ENCODE data around the gene ARHGEF33.

Gene ARHGEF33

DNA sequence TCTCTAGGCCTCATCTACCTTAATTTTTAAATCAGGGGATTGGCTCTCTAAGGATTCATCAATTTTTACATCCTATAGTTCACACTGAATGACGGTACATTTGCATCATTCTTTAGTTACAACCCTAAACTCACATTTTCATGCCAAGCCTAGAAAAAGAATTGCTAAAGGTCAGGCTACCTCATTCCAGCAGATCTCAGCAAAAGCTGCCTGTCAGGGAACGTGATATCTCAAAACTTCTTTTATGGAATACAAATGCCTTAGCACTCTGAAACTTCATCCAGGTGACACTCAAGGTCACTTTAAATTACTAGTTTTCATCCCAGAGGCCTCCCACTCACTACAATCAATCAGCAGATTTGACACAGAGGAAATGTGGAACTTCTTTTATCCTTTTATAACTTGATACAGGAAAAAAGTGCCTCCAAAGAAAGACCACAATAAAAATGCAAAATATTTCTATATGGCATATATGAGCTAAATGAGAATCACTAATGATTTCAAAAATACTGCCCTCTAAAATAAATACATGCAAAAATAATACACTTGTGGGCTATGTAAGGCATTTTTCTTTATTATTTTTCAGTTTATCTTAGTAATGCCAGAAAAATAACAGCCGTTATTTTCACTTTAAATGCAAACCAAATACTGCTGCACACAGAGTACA is 91.5 kb downstream of the ARHGEF33 start:
- POLR2A ChIA-PET = no interaction called here
- no peak overlapping the region for H3K27ac ChIP-seq (ENCODE audit: extremely low read depth, low read depth, low read length)
- peaks cover 5 to 19% of the 10 kb centered on the region in 2 experiments; a peak in 2 of 3 replicates for H3K36me3 ChIP-seq (ENCODE audit: control insufficient read depth in 2 of 2, insufficient read depth in 1 of 2, low read length in 2 of 2)
- H3K4me3 ChIP-seq (ENCODE audit: low read depth, low read length) = no peak overlapping the region
- CTCF ChIA-PET = interaction anchor here (0.6 kb wide), 1 partner anchor 33 kb away, joined by 4 read pairs; no protein-coding TSS in a partner anchor
- H3K4me1 ChIP-seq (ENCODE audit: control insufficient read depth, insufficient read depth, low read length) = no peaks in the 10 kb centered on the region
- TF ChIP-seq SP7 (tag by site-specific recombination; IDR thresholded peaks at IDR 0.05) (peak; percentile 74), ZNF16 (tag by site-specific recombination; IDR thresholded peaks at IDR 0.05; ENCODE audit: low read depth) (no peak)
- TF ChIP-seq, protein P1, sequence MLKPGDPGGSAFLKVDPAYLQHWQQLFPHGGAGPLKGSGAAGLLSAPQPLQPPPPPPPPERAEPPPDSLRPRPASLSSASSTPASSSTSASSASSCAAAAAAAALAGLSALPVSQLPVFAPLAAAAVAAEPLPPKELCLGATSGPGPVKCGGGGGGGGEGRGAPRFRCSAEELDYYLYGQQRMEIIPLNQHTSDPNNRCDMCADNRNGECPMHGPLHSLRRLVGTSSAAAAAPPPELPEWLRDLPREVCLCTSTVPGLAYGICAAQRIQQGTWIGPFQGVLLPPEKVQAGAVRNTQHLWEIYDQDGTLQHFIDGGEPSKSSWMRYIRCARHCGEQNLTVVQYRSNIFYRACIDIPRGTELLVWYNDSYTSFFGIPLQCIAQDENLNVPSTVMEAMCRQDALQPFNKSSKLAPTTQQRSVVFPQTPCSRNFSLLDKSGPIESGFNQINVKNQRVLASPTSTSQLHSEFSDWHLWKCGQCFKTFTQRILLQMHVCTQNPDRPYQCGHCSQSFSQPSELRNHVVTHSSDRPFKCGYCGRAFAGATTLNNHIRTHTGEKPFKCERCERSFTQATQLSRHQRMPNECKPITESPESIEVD (tag by site-specific recombination; IDR thresholded peaks at IDR 0.05) = 0 out of 2 replicates have a peak, but pooled peaks have one; percentile 36
- H3K9me3 ChIP-seq (ENCODE audit: control insufficient read depth, insufficient read depth, low read depth, low read length) = no peaks in the 10 kb centered on the region

DNA sequence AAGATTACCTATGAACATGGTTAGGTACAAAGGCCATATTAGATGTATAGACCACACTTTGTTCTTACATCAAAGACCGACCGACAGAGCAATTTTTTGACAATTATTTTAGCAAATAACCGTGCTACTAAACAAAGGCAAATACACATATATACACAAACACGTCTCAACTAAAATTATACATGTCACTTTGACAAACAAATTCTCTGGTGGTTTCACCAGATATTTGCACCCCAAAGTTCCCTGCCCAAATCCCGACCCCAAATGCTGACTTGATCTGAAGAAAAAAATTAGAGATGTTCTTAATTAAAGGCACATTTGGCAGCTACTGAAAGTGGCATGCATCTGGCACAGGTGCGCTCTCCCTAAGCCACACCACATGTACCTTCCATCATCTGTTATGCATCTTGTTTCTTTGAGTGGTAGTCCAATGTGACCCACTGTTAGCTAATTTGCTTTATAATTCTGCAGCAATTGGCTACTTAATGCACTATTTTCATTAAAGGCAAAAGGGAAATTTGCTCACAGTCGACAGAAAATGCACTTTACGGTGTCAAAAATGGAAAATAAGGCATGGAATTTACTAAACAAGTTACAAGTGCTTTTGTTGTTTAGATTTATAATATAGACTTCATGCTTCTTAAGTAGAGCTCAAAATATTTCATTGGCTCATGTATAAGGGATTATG is 92.1 kb downstream of the ARHGEF33 start:
- CTCF ChIA-PET = no interaction called here
- no peak overlapping the region for H3K4me3 ChIP-seq (ENCODE audit: low read depth, low read length)
- no peak overlapping the region for H3K27ac ChIP-seq (ENCODE audit: extremely low read depth, low read depth, low read length)
- no peaks in the 10 kb centered on the region for H3K9me3 ChIP-seq (ENCODE audit: control insufficient read depth, insufficient read depth, low read depth, low read length)
- POLR2A ChIA-PET = no interaction called here
- peaks cover 5 to 19% of the 10 kb centered on the region in 2 experiments; a peak in 2 of 3 replicates for H3K36me3 ChIP-seq (ENCODE audit: control insufficient read depth in 2 of 2, insufficient read depth in 1 of 2, low read length in 2 of 2)
- TF ChIP-seq ZBTB7A (tag by site-specific recombination; IDR thresholded peaks at IDR 0.05; ENCODE audit: low read depth) (no peak), ZNF138 (tag by site-specific recombination; IDR thresholded peaks at IDR 0.05; ENCODE audit: borderline replicate concordance) (no peak), ZSCAN23 (tag by site-specific recombination; IDR thresholded peaks at IDR 0.05) (no peak), ZBTB21 (tag by site-specific recombination; IDR thresholded peaks at IDR 0.05) (no peak), ZNF140 (tag by site-specific recombination; IDR thresholded peaks at IDR 0.05) (no peak), ZNF660 (tag by site-specific recombination; IDR thresholded peaks at IDR 0.05) (no peak), ZNF48 (tag by site-specific recombination; IDR thresholded peaks at IDR 0.05) (no peak), KLF8 (tag by site-specific recombination; IDR thresholded peaks at IDR 0.05) (no peak), ZSCAN16 (tag by site-specific recombination; IDR thresholded peaks at IDR 0.05) (no peak), ZNF157 (tag by site-specific recombination; IDR thresholded peaks at IDR 0.05) (no peak), ZBTB8A (tag by site-specific recombination; IDR thresholded peaks at IDR 0.05) (no peak), GLIS1 (tag by site-specific recombination; IDR thresholded peaks at IDR 0.05) (no peak), SALL2 (tag by site-specific recombination; IDR thresholded peaks at IDR 0.05; ENCODE audit: borderline replicate concordance) (no peak), ZNF785 (tag by site-specific recombination; IDR thresholded peaks at IDR 0.05) (no peak), YY1 (tag by site-specific recombination; IDR thresholded peaks at IDR 0.05) (no peak), ZNF112 (tag by site-specific recombination; IDR thresholded peaks at IDR 0.05) (no peak)
- TF ChIP-seq, protein P2, sequence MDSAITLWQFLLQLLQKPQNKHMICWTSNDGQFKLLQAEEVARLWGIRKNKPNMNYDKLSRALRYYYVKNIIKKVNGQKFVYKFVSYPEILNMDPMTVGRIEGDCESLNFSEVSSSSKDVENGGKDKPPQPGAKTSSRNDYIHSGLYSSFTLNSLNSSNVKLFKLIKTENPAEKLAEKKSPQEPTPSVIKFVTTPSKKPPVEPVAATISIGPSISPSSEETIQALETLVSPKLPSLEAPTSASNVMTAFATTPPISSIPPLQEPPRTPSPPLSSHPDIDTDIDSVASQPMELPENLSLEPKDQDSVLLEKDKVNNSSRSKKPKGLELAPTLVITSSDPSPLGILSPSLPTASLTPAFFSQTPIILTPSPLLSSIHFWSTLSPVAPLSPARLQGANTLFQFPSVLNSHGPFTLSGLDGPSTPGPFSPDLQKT (IDR thresholded peaks at IDR 0.05; ENCODE audit: borderline replicate concordance, low read depth, low read length) = no peak
- TF ChIP-seq, protein P3, sequence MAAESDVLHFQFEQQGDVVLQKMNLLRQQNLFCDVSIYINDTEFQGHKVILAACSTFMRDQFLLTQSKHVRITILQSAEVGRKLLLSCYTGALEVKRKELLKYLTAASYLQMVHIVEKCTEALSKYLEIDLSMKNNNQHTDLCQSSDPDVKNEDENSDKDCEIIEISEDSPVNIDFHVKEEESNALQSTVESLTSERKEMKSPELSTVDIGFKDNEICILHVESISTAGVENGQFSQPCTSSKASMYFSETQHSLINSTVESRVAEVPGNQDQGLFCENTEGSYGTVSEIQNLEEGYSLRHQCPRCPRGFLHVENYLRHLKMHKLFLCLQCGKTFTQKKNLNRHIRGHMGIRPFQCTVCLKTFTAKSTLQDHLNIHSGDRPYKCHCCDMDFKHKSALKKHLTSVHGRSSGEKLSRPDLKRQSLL (tag by site-specific recombination; IDR thresholded peaks at IDR 0.05) = no peak
- TF ChIP-seq, protein P4, sequence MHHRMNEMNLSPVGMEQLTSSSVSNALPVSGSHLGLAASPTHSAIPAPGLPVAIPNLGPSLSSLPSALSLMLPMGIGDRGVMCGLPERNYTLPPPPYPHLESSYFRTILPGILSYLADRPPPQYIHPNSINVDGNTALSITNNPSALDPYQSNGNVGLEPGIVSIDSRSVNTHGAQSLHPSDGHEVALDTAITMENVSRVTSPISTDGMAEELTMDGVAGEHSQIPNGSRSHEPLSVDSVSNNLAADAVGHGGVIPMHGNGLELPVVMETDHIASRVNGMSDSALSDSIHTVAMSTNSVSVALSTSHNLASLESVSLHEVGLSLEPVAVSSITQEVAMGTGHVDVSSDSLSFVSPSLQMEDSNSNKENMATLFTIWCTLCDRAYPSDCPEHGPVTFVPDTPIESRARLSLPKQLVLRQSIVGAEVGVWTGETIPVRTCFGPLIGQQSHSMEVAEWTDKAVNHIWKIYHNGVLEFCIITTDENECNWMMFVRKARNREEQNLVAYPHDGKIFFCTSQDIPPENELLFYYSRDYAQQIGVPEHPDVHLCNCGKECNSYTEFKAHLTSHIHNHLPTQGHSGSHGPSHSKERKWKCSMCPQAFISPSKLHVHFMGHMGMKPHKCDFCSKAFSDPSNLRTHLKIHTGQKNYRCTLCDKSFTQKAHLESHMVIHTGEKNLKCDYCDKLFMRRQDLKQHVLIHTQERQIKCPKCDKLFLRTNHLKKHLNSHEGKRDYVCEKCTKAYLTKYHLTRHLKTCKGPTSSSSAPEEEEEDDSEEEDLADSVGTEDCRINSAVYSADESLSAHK (tag by site-specific recombination; IDR thresholded peaks at IDR 0.05) = no peak
- no peaks in the 10 kb centered on the region for H3K4me1 ChIP-seq (ENCODE audit: control insufficient read depth, insufficient read depth, low read length)
